Left hindlimb (tissue), 1 donor: Measurements from ENCODE around the gene YDJC.
"Not testable (repeated sequence)": the region's sequence is repeated elsewhere in the genome, so short reads cannot be mapped to it uniquely, and the experiment has no call there.

Experiments used
- DNase-seq: peaks from one replicate; pipeline ENCODE4 v3.0.0-alpha.2; 2018

The YDJC gene

GRCh38 chr22:21629255-21630149 lies at the start of gene YDJC:
Gene YDJC, minus strand, starts transcription at chr22:21630022. Its CDS starts 8 bp downstream, at chr22:21630014.
- peak; percentile 93 for DNase-seq

GRCh38 chr22:21679383-21679782 lies 49.6 kb upstream of the YDJC start:
- DNase-seq, result no peak

GRCh38 chr22:21678842-21679241 lies 49.0 kb upstream of the YDJC start:
- not testable (repeated sequence) for DNase-seq

GRCh38 chr22:21677606-21678443 lies 48.0 kb upstream of the YDJC start:
- DNase-seq, result no peak

GRCh38 chr22:21674638-21675245 lies 44.9 kb upstream of the YDJC start:
- no peak for DNase-seq

GRCh38 chr22:21673534-21674321 lies 43.9 kb upstream of the YDJC start:
- no peak for DNase-seq

GRCh38 chr22:21672107-21672629 lies 42.3 kb upstream of the YDJC start:
- DNase-seq, result no peak

- DNase-seq, result no peak
Observed at GRCh38 chr22:21669026-21669425, 39.2 kb upstream of the YDJC start.

- DNase-seq, result no peak
Observed at GRCh38 chr22:21666786-21667185, 37.0 kb upstream of the YDJC start.

- no peak for DNase-seq
Observed at GRCh38 chr22:21665047-21665851, 35.4 kb upstream of the YDJC start.

GRCh38 chr22:21663738-21664137 lies 33.9 kb upstream of the YDJC start:
- no peak for DNase-seq

GRCh38 chr22:21661991-21662390 lies 32.2 kb upstream of the YDJC start:
- no peak for DNase-seq

GRCh38 chr22:21660904-21661303 lies 31.1 kb upstream of the YDJC start:
- no peak for DNase-seq

- DNase-seq, result no peak
Observed at GRCh38 chr22:21659864-21660525, 30.2 kb upstream of the YDJC start.

GRCh38 chr22:21657360-21658032 lies 27.7 kb upstream of the YDJC start:
- DNase-seq, result peak; percentile 63

GRCh38 chr22:21657020-21657359 lies 27.2 kb upstream of the YDJC start:
- DNase-seq, result no peak

- DNase-seq, result no peak
Observed at GRCh38 chr22:21652547-21653545, 23.0 kb upstream of the YDJC start.

GRCh38 chr22:21652010-21652546 lies 22.3 kb upstream of the YDJC start:
- DNase-seq, result peak; percentile 93
